IPS DF 6.9 (cell line): ENCODE data around the gene GRID2IP.
"Not testable (repeated sequence)": the region's sequence is repeated elsewhere in the genome, so short reads cannot be mapped to it uniquely, and the experiment has no call there.

Source experiments
- DNase-seq: peaks from one replicate; pipeline ENCODE4 v3.0.0-alpha.2; 2013; ENCODE audit warnings: low read depth, low spot score
- H3K27ac ChIP-seq: one replicate; pipeline ENCODE4 v1.5.1; 2013; ENCODE audit warnings: low read length, control low read depth
- H3K27me3 ChIP-seq: 2 replicates; pipeline ENCODE4 v1.6.1; 2013; ENCODE audit warnings: mild to moderate bottlenecking, low read length; ENCODE audit not compliant: control insufficient read depth, insufficient read depth
- H3K36me3 ChIP-seq: 2 replicates; pipeline ENCODE4 v1.6.1; 2013; ENCODE audit warnings: low read length; ENCODE audit not compliant: control insufficient read depth, insufficient read depth
- H3K4me1 ChIP-seq: 2 replicates; pipeline ENCODE4 v1.6.1; 2013; ENCODE audit warnings: low read length; ENCODE audit not compliant: control insufficient read depth, insufficient read depth
- H3K4me3 ChIP-seq: 2 replicates; pipeline ENCODE4 v1.5.1; 2013; ENCODE audit warnings: mild to moderate bottlenecking, low read length
- H3K9me3 ChIP-seq: 2 replicates; pipeline ENCODE4 v1.6.1; 2013; ENCODE audit warnings: low read length, inconsistent platforms; ENCODE audit not compliant: control insufficient read depth, insufficient read depth
- WGBS: extraction: QIAGEN DNeasy Blood & Tissue Kit; methylation state at CpG from one replicate; pipeline ENCODE4 v1.1.7; 2013; ENCODE audit warnings: mixed read lengths, missing lambda C conversion rate; ENCODE audit not compliant: insufficient read length, insufficient coverage; 5-methylcytosine and 5-hydroxymethylcytosine counted together

Gene GRID2IP

DNA sequence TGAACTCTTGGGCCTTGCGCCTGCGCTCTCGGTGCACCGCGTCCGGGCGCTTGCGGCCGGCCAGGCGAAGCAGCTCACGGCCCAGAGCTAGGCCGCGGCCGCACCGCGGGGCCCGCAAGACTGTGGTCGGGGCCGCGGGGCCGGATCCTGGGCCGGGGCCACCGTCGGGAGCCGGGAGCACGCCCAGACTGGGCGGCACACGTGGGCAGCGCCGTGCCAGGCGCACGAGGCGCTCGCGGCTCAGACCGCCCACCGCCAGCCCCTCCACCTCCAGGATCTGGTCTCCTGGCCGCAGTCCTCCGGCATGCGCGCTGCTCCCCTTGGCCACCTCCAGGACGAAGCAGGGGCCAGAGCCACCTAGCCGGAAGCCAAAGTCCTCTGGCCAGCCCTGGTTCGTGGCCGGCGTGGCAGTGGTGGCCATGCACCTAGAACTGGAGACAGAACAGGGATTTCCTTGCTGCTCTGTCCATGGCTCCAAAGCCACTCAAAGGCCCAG lies at the start of gene GRID2IP:
Gene GRID2IP, minus strand, starts transcription at position 446 of the 496 bp plus-strand sequence. Its CDS starts 25 bp downstream, at position 421.
- no peak within 1 kb of the TSS for H3K27ac ChIP-seq
- no peaks in the 10 kb centered on the region for H3K27me3 ChIP-seq
- DNase-seq, result no peak
- H3K4me1 ChIP-seq, result no peaks in the 10 kb centered on the region
- no CpG with 5 or more reads among the region's 46 CpGs for WGBS
- H3K9me3 ChIP-seq, result no peaks in the 10 kb centered on the region
- H3K4me3 ChIP-seq, result no peak within 1 kb of the TSS; the same call in 1 of the 2 replicates
- no peaks in the 10 kb centered on the region for H3K36me3 ChIP-seq

DNA sequence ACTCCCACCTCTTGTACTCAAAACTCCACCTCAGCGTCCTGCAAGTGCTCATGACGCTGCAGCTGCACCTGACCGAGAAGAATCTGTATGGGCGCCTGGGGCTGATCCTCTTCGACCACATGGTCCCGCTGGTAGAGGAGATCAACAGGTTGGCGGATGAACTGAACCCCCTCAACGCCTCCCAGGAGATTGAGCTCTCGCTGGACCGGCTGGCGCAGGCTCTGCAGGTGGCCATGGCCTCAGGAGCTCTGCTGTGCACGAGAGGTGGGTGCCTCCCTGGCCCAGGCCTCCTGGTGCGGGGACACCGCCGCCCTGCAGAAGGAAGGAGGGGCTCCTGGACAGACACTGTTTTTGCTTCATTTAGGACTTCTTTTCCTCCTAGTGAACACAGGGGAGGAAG lies 48.8 kb upstream of the GRID2IP start:
- H3K27me3 ChIP-seq, result no peaks in the 10 kb centered on the region
- H3K36me3 ChIP-seq, result peaks cover 20% of the 10 kb centered on the region
- no peak overlapping the region for H3K4me3 ChIP-seq
- H3K4me1 ChIP-seq, result no peaks in the 10 kb centered on the region
- WGBS, result no CpG with 5 or more reads among the region's 15 CpGs
- H3K27ac ChIP-seq, result no peak overlapping the region
- no peaks in the 10 kb centered on the region for H3K9me3 ChIP-seq
- DNase-seq, result no peak

DNA sequence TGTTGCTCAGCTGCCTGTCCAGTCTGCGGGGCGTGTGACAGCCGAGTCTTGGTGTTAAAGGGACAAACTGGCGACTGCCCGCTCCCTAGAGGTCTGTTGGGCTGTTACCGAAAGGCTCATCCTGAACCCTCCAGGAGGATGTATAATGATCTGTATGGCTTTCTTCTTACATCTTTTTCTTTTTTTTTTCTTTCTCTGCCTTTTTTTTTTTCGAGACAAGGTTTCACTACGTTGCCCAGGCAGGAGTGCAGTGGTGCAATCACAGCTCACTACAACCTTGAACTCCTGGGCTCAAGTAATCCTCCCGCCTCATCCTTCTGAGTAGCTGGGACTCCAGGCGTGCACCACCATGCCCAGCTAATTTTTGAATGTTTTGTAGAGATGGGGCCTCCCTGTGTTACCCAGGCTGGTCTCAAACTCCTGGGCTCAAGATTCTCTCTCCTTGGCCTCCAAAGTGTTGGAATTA lies 39.4 kb upstream of the GRID2IP start:
- WGBS, result no CpG with 5 or more reads among the region's 10 CpGs
- Histone ChIP-seq H3K36me3 (peaks cover 5% of the 10 kb centered on the region), H3K9me3 (no peaks in the 10 kb centered on the region), H3K4me1 (peaks cover 3% of the 10 kb centered on the region; the same call in 1 of the 2 replicates), H3K27me3 (no peaks in the 10 kb centered on the region), H3K27ac (no peak overlapping the region), H3K4me3 (peak overlapping the region; percentile 60)
- no peak for DNase-seq

DNA sequence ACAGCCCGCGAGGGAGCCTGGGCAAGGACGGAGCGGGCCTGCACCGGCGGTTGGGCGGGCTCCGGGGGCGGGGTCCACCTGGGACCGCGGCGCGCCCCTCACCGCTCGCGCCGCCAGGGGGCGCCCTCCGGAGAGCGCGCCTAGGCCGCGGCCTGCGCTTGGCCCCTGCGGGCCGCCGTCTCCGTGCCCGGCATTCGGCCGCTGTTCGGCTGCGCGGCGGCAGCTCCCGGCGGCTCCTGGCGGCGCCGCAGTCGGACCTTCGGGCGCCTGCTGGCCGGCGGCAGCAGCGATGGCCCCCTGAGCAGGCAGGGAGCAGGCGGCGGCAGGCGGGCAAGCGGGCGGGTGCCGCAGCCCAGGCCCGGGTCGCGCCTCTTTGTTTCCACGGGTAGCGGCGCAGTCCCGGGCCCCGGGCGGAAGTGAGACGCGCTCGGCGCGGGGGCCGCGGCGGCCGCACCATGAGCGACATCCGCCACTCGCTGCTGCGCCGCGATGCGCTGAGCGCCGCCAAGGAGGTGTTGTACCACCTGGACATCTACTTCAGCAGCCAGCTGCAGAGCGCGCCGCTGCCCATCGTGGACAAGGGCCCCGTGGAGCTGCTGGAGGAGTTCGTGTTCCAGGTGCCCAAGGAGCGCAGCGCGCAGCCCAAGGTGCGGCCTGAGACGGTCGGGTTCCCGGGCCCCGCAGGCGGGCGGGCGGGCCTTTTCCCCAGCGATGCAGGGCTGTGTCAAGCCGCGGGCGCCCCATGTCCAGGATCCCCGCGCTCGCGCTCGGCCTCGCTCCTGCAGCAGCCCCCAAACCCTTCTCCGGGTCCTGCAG lies 38.8 kb upstream of the GRID2IP start, which contains the start of gene INTS15:
Gene INTS15, plus strand, starts transcription at position 193 of the 816 bp plus-strand sequence. Its CDS starts 263 bp downstream, at position 456.
- DNase-seq, result no peak
- H3K27me3 ChIP-seq, result no peaks in the 10 kb centered on the region
- no CpG with 5 or more reads among the region's 107 CpGs for WGBS
- peaks cover 3% of the 10 kb centered on the region; the same call in 1 of the 2 replicates for H3K4me1 ChIP-seq
- no peaks in the 10 kb centered on the region for H3K9me3 ChIP-seq
- H3K27ac ChIP-seq, result no peak within 1 kb of the TSS
- no peaks in the 10 kb centered on the region; the same call in none of the 2 replicates for H3K36me3 ChIP-seq
- H3K4me3 ChIP-seq, result peak within 1 kb of the TSS; percentile 60

DNA sequence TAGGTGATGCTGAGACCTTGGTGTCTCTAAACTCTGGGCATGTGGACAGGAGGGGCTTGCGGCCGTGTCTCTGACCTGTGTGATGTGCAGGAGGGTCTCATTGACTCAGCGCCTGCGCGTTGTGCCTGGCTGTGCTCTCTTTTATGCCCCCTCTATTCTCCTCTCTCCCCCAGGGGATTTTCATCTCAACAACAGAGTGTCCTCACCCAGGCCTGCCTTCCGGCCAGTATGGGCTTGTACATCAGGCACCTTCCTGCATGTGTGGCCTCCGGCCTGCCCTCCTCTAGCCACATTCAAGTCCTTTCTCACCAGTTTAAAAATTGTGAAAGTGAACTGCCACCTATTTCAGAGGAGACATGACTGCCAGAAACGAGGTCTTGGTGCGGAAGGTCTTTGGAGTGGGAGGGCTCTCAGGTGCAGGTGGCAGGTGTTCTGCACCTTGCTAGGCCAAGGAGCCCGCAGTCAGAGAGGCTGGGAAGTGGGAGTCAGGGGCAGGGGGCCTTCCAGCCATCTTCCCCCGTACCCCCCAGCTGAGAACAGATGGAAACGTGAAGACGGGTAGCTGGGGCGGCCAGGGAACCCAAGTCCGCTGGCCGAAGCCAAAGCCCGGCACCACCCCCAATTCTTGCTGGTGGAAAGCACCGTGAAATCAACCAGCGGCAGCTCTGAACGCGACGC lies 38.0 kb upstream of the GRID2IP start:
- Histone ChIP-seq H3K27me3 (no peaks in the 10 kb centered on the region), H3K36me3 (no peaks in the 10 kb centered on the region; the same call in 1 of the 2 replicates), H3K4me1 (peaks cover 3% of the 10 kb centered on the region; the same call in 1 of the 2 replicates), H3K27ac (no peak overlapping the region), H3K9me3 (no peaks in the 10 kb centered on the region), H3K4me3 (peak overlapping the region; percentile 26; the same call in 1 of the 2 replicates)
- no CpG with 5 or more reads among the region's 22 CpGs for WGBS
- DNase-seq, result no peak

- Histone ChIP-seq H3K4me1 (peaks cover 3% of the 10 kb centered on the region; the same call in 1 of the 2 replicates), H3K27ac (no peak overlapping the region), H3K9me3 (no peaks in the 10 kb centered on the region), H3K4me3 (no peak overlapping the region), H3K36me3 (peaks cover under 1% of the 10 kb centered on the region; the same call in 1 of the 2 replicates), H3K27me3 (no peaks in the 10 kb centered on the region)
- no CpG with 5 or more reads among the region's 9 CpGs for WGBS
- no peak for DNase-seq
Measured at GRCh38 chr7:6588566-6588965, 37.3 kb upstream of the GRID2IP start.

- DNase-seq, H3K4me3 ChIP-seq, H3K27me3 ChIP-seq, H3K27ac ChIP-seq, H3K36me3 ChIP-seq, H3K9me3 ChIP-seq, H3K4me1 ChIP-seq: not testable (repeated sequence)
- WGBS, result no CpG with 5 or more reads among the region's 8 CpGs
Measured at GRCh38 chr7:6585746-6586432, 34.6 kb upstream of the GRID2IP start.

- Histone ChIP-seq H3K9me3 (no peaks in the 10 kb centered on the region), H3K4me1 (no peaks in the 10 kb centered on the region), H3K27me3 (no peaks in the 10 kb centered on the region), H3K27ac (no peak overlapping the region), H3K36me3 (peaks cover 15% of the 10 kb centered on the region; the same call in 1 of the 2 replicates), H3K4me3 (no peak overlapping the region)
- no peak for DNase-seq
- no CpG with 5 or more reads among the region's 4 CpGs for whole genome bisulfite sequencing
Measured at GRCh38 chr7:6579446-6579845, 28.2 kb upstream of the GRID2IP start.

- H3K4me1 ChIP-seq, result no peaks in the 10 kb centered on the region
- H3K27ac ChIP-seq, result no peak overlapping the region
- H3K36me3 ChIP-seq, result peaks cover 13% of the 10 kb centered on the region; the same call in 1 of the 2 replicates
- no peak overlapping the region for H3K4me3 ChIP-seq
- H3K9me3 ChIP-seq, result no peaks in the 10 kb centered on the region
- no peaks in the 10 kb centered on the region for H3K27me3 ChIP-seq
- no peak for DNase-seq
- no CpG with 5 or more reads among the region's 18 CpGs for WGBS
Measured at GRCh38 chr7:6578114-6579084, 27.1 kb upstream of the GRID2IP start.
